ENCODE measurements around the gene CLDN4.
"Not testable (repeated sequence)": the region's sequence is repeated elsewhere in the genome, so short reads cannot be mapped to it uniquely, and the experiment has no call there.

CLDN4 gene

GRCh38 chr7:73830681-73831583 lies at the start of gene CLDN4:
TSS of gene CLDN4 (plus strand) at chr7:73830996. CDS start at chr7:73831202, 206 bp downstream.
- no peak within 1 kb of the TSS for H3K4me3 ChIP-seq (ENCODE audit: low read length)

GRCh38 chr7:73786588-73786987 lies 44.2 kb upstream of the CLDN4 start:
- TF ChIP-seq CTCF (conservative IDR thresholded peaks at IDR 0.05; ENCODE audit: low read length), result no peak
- no peak for DNase-seq (ENCODE audit: low read depth)
- no peak overlapping the region for H3K4me3 ChIP-seq (ENCODE audit: low read length)

More at GRCh38 chr7:73830681-73831583, at the start of gene CLDN4:
- DNase-seq (ENCODE audit: low read depth), result no peak
- TF ChIP-seq CTCF (conservative IDR thresholded peaks at IDR 0.05; ENCODE audit: low read length), result no peak

GRCh38 chr7:73787786-73788048 lies 43.1 kb upstream of the CLDN4 start:
- not testable (repeated sequence) for DNase-seq (ENCODE audit: low read depth); H3K4me3 ChIP-seq (ENCODE audit: low read length)

GRCh38 chr7:73789051-73789450 lies 41.7 kb upstream of the CLDN4 start:
- no peak for TF ChIP-seq CTCF (conservative IDR thresholded peaks at IDR 0.05; ENCODE audit: low read length)
- H3K4me3 ChIP-seq (ENCODE audit: low read length), result no peak overlapping the region
- no peak for DNase-seq (ENCODE audit: low read depth)

- H3K4me3 ChIP-seq (ENCODE audit: low read length); DNase-seq (ENCODE audit: low read depth): not testable (repeated sequence)
Observed at GRCh38 chr7:73791170-73791690, 39.6 kb upstream of the CLDN4 start.

GRCh38 chr7:73795188-73795587 lies 35.6 kb upstream of the CLDN4 start:
- not testable (repeated sequence) for H3K4me3 ChIP-seq (ENCODE audit: low read length); DNase-seq (ENCODE audit: low read depth)

- not testable (repeated sequence) for DNase-seq (ENCODE audit: low read depth); H3K4me3 ChIP-seq (ENCODE audit: low read length)
Observed at GRCh38 chr7:73796656-73797055, 34.1 kb upstream of the CLDN4 start.

- not testable (repeated sequence) for DNase-seq (ENCODE audit: low read depth); H3K4me3 ChIP-seq (ENCODE audit: low read length)
Observed at GRCh38 chr7:73797176-73797575, 33.6 kb upstream of the CLDN4 start.

GRCh38 chr7:73799282-73800141 lies 31.3 kb upstream of the CLDN4 start:
- H3K4me3 ChIP-seq (ENCODE audit: low read length), result no peak overlapping the region
- no peak for DNase-seq (ENCODE audit: low read depth)
- TF ChIP-seq CTCF (conservative IDR thresholded peaks at IDR 0.05; ENCODE audit: low read length), result no peak
